ENCODE data around the gene GRAP.

DNA sequence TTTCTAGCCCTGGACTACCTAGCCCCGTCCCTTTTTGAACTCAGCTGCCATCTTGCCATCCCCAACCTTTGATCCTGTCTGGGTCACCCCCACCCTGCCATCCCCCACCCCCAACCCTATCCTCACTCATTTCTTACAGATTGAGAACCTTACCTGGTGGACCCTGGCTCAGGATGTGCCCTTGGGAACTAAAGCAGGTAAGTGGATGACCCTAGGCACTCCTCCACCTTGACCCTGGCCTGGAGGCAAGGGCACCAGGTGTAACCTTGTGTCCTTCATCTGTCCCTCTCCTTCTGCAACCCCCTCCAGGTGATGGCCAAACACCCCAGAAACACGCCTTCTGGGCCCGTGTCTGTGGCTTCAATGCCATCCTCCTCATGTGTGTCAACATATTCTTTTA lies 26.7 kb downstream of the GRAP start:
- no peak for TF ChIP-seq EZH2 (IDR thresholded peaks at IDR 0.05)
- TF ChIP-seq POLR2AphosphoS5 (IDR thresholded peaks at IDR 0.05; ENCODE audit: borderline replicate concordance, low read depth, low read length), result no peak
- TF ChIP-seq FOXP2 (optimal IDR thresholded peaks at IDR 0.05; ENCODE audit: control extremely low read depth, extremely low read length, insufficient read depth), result no peak

All from SK-N-MC (cell line).